ENCODE data around the gene PREP.

The PREP gene

GRCh38 chr6:105304825-105305224 is 98.1 kb downstream of the PREP start:
- Histone ChIP-seq H3K4me3 (no peak overlapping the region), H3K27me3 (ENCODE audit: low read depth) (no peaks in the 10 kb centered on the region), H3K36me3 (replicated peaks) (no peaks in the 10 kb centered on the region), H3K4me1 (peaks cover 18% of the 10 kb centered on the region), H3K9me3 (no peaks in the 10 kb centered on the region)
- DNase-seq (ENCODE audit: low spot score in 2 of 2): peak in 1 of 2 experiments; percentile 62
- in situ Hi-C loops (cut with MboI; ENCODE audit: low sequenced_read_pairs): no loop called here

- Histone ChIP-seq H3K4me3 (no peak overlapping the region), H3K27me3 (ENCODE audit: low read depth) (no peaks in the 10 kb centered on the region), H3K36me3 (replicated peaks) (no peaks in the 10 kb centered on the region), H3K4me1 (peaks cover 18% of the 10 kb centered on the region), H3K9me3 (no peaks in the 10 kb centered on the region)
- in situ Hi-C loops (cut with MboI; ENCODE audit: low sequenced_read_pairs): no loop called here
- no peak for DNase-seq (ENCODE audit: low spot score in 2 of 2)
Measured at GRCh38 chr6:105304366-105304765, 98.5 kb downstream of the PREP start.

- Histone ChIP-seq H3K27me3 (ENCODE audit: low read depth) (no peaks in the 10 kb centered on the region), H3K4me1 (peaks cover 13% of the 10 kb centered on the region), H3K4me3 (no peak overlapping the region), H3K36me3 (replicated peaks) (no peaks in the 10 kb centered on the region), H3K9me3 (no peaks in the 10 kb centered on the region)
- in situ Hi-C loops (cut with MboI; ENCODE audit: low sequenced_read_pairs): no loop called here
- DNase-seq (ENCODE audit: low spot score in 2 of 2): no peak
Measured at GRCh38 chr6:105302617-105303128, 100.2 kb downstream of the PREP start.

GRCh38 chr6:105301756-105302616 is 100.9 kb downstream of the PREP start:
- H3K4me1 ChIP-seq: peaks cover 13% of the 10 kb centered on the region
- no peaks in the 10 kb centered on the region for H3K36me3 ChIP-seq (replicated peaks)
- no peak overlapping the region for H3K4me3 ChIP-seq
- DNase-seq (ENCODE audit: low spot score in 2 of 2): no peak
- H3K27me3 ChIP-seq (ENCODE audit: low read depth): no peaks in the 10 kb centered on the region
- no peaks in the 10 kb centered on the region for H3K9me3 ChIP-seq
- in situ Hi-C loops (cut with MboI; ENCODE audit: low sequenced_read_pairs): no loop called here

GRCh38 chr6:105301072-105301503 is 101.8 kb downstream of the PREP start:
- H3K27me3 ChIP-seq (ENCODE audit: low read depth): no peaks in the 10 kb centered on the region
- in situ Hi-C loops (cut with MboI; ENCODE audit: low sequenced_read_pairs): no loop called here
- no peaks in the 10 kb centered on the region for H3K9me3 ChIP-seq
- H3K4me1 ChIP-seq: peaks cover 13% of the 10 kb centered on the region
- H3K36me3 ChIP-seq (replicated peaks): no peaks in the 10 kb centered on the region
- DNase-seq (ENCODE audit: low spot score in 2 of 2): no peak
- H3K4me3 ChIP-seq: no peak overlapping the region

GRCh38 chr6:105300090-105300489 is 102.8 kb downstream of the PREP start:
- in situ Hi-C loops (cut with MboI; ENCODE audit: low sequenced_read_pairs): no loop called here
- no peaks in the 10 kb centered on the region for H3K27me3 ChIP-seq (ENCODE audit: low read depth)
- no peak for DNase-seq (ENCODE audit: low spot score in 2 of 2)
- H3K4me3 ChIP-seq: no peak overlapping the region
- H3K4me1 ChIP-seq: peaks cover 8% of the 10 kb centered on the region
- H3K9me3 ChIP-seq: no peaks in the 10 kb centered on the region
- no peaks in the 10 kb centered on the region for H3K36me3 ChIP-seq (replicated peaks)

DNA sequence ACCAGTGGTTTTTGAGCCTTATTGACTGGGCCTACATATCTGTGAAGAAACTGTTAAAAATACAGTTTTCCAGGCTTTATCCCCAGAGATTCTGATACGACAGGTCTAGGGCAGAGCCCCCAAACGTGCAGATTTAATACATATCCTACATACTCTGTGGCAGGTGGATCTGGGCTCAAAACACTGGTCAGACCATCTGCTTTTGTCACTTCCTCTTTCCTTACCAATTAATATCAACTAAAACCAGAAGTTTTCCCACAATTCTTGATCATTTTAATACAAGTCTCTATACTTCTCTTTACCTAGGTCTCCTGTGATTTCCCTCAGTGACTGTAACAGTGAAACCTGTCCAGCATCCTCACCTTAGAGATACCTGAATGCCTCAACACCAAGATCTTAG is 108.8 kb downstream of the PREP start:
- DNase-seq (ENCODE audit: low spot score in 2 of 2): no peak

DNA sequence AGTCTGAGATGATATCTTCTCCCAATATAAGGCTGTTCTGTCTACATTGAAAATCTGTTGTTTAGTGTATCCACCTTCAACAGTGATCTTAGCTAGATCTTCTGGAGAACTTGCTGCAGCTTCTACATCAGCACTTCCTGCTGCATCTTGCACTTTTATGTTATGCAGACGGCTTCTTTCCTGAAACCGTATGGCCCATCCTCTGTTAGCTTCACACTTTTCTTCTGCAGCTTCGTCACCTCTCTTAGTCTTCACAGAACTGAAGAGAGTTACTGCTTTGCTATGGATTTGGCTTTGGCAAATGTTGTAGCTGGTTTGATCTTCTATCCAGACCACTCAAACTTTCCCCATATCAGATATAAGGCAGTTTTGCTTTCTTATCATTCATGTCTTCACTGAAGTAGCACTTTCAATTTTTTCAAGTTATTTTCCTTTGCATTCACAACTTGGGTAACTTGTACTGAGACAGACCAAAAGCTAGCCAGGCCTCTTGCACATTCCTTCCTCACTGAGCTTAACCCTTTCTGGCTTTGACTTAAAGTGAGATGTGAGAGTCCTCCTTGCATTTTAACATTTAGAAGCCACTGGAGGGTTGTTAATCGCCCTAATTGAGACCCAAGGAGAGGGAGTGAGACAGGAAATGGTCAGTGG is 110.1 kb downstream of the PREP start:
- in situ Hi-C loops (cut with MboI; ENCODE audit: low sequenced_read_pairs): no loop called here
- Histone ChIP-seq H3K4me1 (no peaks in the 10 kb centered on the region), H3K36me3 (replicated peaks) (no peaks in the 10 kb centered on the region)

More for the DNA sequence above, 108.8 kb downstream of the PREP start:
- Histone ChIP-seq H3K4me1 (no peaks in the 10 kb centered on the region), H3K9me3 (no peaks in the 10 kb centered on the region), H3K36me3 (replicated peaks) (no peaks in the 10 kb centered on the region), H3K4me3 (no peak overlapping the region), H3K27me3 (ENCODE audit: low read depth) (no peaks in the 10 kb centered on the region)
- in situ Hi-C loops (cut with MboI; ENCODE audit: low sequenced_read_pairs): no loop called here

GRCh38 chr6:105291525-105291924 is 111.4 kb downstream of the PREP start:
- Histone ChIP-seq H3K9me3 (no peaks in the 10 kb centered on the region), H3K4me1 (no peaks in the 10 kb centered on the region), H3K4me3 (no peak overlapping the region), H3K36me3 (replicated peaks) (no peaks in the 10 kb centered on the region), H3K27me3 (ENCODE audit: low read depth) (no peaks in the 10 kb centered on the region)
- DNase-seq (ENCODE audit: low spot score in 2 of 2): no peak
- in situ Hi-C loops (cut with MboI; ENCODE audit: low sequenced_read_pairs): no loop called here

More for the DNA sequence above, 110.1 kb downstream of the PREP start:
- H3K9me3 ChIP-seq: no peaks in the 10 kb centered on the region
- no peak for DNase-seq (ENCODE audit: low spot score in 2 of 2)
- no peaks in the 10 kb centered on the region for H3K27me3 ChIP-seq (ENCODE audit: low read depth)
- no peak overlapping the region for H3K4me3 ChIP-seq

DNA sequence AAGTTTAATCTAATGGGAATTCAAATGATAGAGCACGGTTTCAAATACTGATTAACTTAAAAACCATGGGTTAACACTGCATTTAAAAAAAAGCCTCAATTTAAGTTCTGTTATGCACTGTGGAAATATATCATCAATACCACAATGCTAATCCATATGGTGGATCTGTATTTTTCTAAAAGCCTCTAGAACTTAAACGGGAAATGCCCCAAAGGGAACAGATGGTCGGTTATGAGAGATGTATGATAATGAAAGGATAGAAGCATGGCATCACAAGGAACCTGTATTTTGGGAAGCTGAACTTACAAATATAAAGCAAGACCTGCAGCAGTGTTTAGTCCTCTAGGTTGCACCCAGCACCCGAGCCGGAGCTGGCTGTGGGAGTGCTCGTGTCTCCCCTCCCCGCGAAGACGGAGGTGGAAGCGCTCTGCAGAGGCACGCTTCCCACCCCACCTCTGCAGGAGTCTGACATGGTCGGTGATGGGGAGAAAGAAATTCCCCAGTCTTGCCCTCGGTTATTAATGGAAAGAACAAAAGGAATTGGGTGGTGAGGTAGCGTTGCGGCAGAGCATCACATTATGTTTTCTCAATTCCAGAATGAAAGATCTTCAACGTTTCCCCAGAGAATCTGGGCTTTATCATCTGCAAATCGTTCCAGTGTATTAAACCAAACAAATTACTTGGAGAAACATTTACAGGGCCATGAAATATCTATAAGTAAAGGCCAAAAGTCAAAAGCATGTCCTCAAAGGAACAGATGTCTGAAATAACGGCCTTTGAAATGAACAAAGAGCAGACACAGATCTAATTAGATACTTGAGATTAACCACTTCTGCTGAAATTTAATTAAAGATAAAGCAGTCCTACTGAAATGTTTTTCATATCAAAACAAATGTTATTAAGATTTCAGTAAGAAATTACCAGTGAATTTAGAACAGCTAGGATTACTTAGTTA is 120.0 kb downstream of the PREP start:
- H3K9me3 ChIP-seq: no peaks in the 10 kb centered on the region
- no peak for DNase-seq (ENCODE audit: low spot score in 2 of 2)
- peaks cover 13% of the 10 kb centered on the region for H3K36me3 ChIP-seq (replicated peaks)
- no peaks in the 10 kb centered on the region for H3K27me3 ChIP-seq (ENCODE audit: low read depth)
- H3K4me1 ChIP-seq: no peaks in the 10 kb centered on the region
- H3K4me3 ChIP-seq: no peak overlapping the region
- in situ Hi-C loops (cut with MboI; ENCODE audit: low sequenced_read_pairs): no loop called here

- no peak for DNase-seq (ENCODE audit: low spot score in 2 of 2)
- in situ Hi-C loops (cut with MboI; ENCODE audit: low sequenced_read_pairs): no loop called here
- H3K27me3 ChIP-seq (ENCODE audit: low read depth): no peaks in the 10 kb centered on the region
- H3K9me3 ChIP-seq: no peaks in the 10 kb centered on the region
- no peak overlapping the region for H3K4me3 ChIP-seq
- peaks cover 14% of the 10 kb centered on the region for H3K36me3 ChIP-seq (replicated peaks)
- no peaks in the 10 kb centered on the region for H3K4me1 ChIP-seq
Measured at GRCh38 chr6:105280033-105280432, 122.8 kb downstream of the PREP start.

GRCh38 chr6:105279463-105279862 is 123.4 kb downstream of the PREP start:
- no peaks in the 10 kb centered on the region for H3K9me3 ChIP-seq
- no peak overlapping the region for H3K4me3 ChIP-seq
- in situ Hi-C loops (cut with MboI; ENCODE audit: low sequenced_read_pairs): no loop called here
- DNase-seq (ENCODE audit: low spot score in 2 of 2): no peak
- no peaks in the 10 kb centered on the region for H3K4me1 ChIP-seq
- peaks cover 14% of the 10 kb centered on the region for H3K36me3 ChIP-seq (replicated peaks)
- H3K27me3 ChIP-seq (ENCODE audit: low read depth): no peaks in the 10 kb centered on the region

GRCh38 chr6:105278813-105279212 is 124.1 kb downstream of the PREP start:
- Histone ChIP-seq H3K9me3 (no peaks in the 10 kb centered on the region), H3K4me3 (no peak overlapping the region), H3K36me3 (replicated peaks) (peaks cover 14% of the 10 kb centered on the region), H3K4me1 (peaks cover 3% of the 10 kb centered on the region), H3K27me3 (ENCODE audit: low read depth) (no peaks in the 10 kb centered on the region)
- in situ Hi-C loops (cut with MboI; ENCODE audit: low sequenced_read_pairs): no loop called here
- DNase-seq (ENCODE audit: low spot score in 2 of 2): no peak

Data from HAP-1 (cell line).